Neutrophil (primary cell): ENCODE data around the gene CDS2.
"Not testable (repeated sequence)": the region's sequence is repeated elsewhere in the genome, so short reads cannot be mapped to it uniquely, and the experiment has no call there.

ENCODE experiments used
- H3K27ac ChIP-seq: fragments of 200-600 bp; sonication (generic); 2 replicates; pipeline ENCODE4 v1.5.1; 2016; ENCODE audit warnings: mild to moderate bottlenecking, moderate library complexity
- H3K27me3 ChIP-seq: fragments of 200-600 bp; sonication (generic); 2 replicates; pipeline ENCODE4 v1.6.0; 2016; ENCODE audit warnings: mild to moderate bottlenecking
- H3K36me3 ChIP-seq: fragments of 200-600 bp; sonication (generic); 2 replicates; pipeline ENCODE4 v1.5.1; 2017
- H3K4me1 ChIP-seq, 2 experiments: fragments of 200-600 bp in 1 of 2; sonication (generic) in 1 of 2; 1 replicate in 1 of 2; 2 replicates in 1 of 2; pipeline versions ENCODE4 v1.5.1 to v1.6.1; 2013 to 2016; ENCODE audit warnings: low read depth in 1 of 2, low read length in 1 of 2, mild to moderate bottlenecking in 1 of 2, moderate library complexity in 1 of 2; ENCODE audit not compliant: control insufficient read depth in 1 of 2, insufficient read depth in 1 of 2
- H3K4me3 ChIP-seq, 2 experiments: fragments of 200-600 bp in 1 of 2; sonication (generic) in 1 of 2; 1 replicate in 1 of 2; 2 replicates in 1 of 2; pipeline ENCODE4 v1.5.1; 2013 to 2016; ENCODE audit warnings: low read depth in 1 of 2, low read length in 1 of 2, mild to moderate bottlenecking in 1 of 2, moderate library complexity in 1 of 2
- H3K9me3 ChIP-seq: fragments of 200-600 bp; sonication (generic); 2 replicates; pipeline ENCODE4 v1.5.1; 2016
- CTCF ChIP-seq: fragments of 200-600 bp; sonication (generic); IDR thresholded peaks from 2 replicates; pipeline ENCODE4 v1.5.1; 2016; ENCODE audit warnings: antibody characterized with exemption

CDS2 gene

DNA sequence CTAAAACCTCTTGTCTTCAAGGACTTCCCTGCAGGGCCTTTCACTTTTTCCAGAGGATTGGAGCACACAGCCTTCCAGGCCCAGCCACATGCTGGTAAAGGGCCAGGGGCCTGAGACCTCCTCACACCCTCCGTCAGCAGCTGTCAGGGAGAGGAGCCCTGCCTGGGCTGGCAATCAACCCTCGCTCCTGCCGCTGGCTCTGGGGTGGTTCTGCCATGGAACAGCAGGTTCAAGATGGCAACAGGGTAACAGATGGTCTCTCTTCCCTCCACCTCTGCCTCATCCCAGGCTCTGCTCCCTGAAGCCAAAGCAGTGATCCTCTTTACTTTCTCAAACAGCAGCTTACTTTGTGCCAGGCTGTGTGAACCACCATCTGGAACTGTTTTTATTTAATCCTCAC lies 30.9 kb upstream of the CDS2 start:
- Histone ChIP-seq H3K4me1 (peaks cover 11 to 16% of the 10 kb centered on the region in 2 experiments), H3K27ac (peak overlapping the region; percentile 62), H3K36me3 (peaks cover 4% of the 10 kb centered on the region), H3K9me3 (no peaks in the 10 kb centered on the region), H3K27me3 (no peaks in the 10 kb centered on the region), H3K4me3 (no peak overlapping the region)
- TF ChIP-seq CTCF = no peak

DNA sequence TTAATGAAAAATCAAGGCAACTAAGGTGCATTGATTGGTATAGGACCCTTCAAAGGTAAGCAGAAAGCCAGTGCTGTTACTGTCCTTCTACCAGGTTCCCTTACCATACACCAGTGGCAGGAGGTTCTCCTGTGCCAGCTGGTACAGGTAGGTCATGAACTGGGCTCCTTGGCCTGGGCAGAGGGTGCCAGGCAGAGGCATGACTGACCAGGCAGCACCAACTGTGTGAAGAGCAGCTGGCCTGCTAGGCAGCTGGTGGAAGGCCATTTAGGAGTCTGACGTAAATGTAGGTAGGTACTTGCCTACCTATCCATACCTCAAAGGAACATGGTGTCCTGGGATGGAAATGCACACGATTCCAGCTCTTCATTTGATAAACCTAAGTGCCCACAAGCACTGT lies 30.3 kb upstream of the CDS2 start:
- H3K4me1 ChIP-seq = peaks cover 5 to 13% of the 10 kb centered on the region in 2 experiments
- peak overlapping the region; percentile 62 for H3K27ac ChIP-seq
- H3K36me3 ChIP-seq = peaks cover 4% of the 10 kb centered on the region
- no peak for TF ChIP-seq CTCF
- no peak overlapping the region for H3K4me3 ChIP-seq
- H3K27me3 ChIP-seq = no peaks in the 10 kb centered on the region
- no peaks in the 10 kb centered on the region for H3K9me3 ChIP-seq

DNA sequence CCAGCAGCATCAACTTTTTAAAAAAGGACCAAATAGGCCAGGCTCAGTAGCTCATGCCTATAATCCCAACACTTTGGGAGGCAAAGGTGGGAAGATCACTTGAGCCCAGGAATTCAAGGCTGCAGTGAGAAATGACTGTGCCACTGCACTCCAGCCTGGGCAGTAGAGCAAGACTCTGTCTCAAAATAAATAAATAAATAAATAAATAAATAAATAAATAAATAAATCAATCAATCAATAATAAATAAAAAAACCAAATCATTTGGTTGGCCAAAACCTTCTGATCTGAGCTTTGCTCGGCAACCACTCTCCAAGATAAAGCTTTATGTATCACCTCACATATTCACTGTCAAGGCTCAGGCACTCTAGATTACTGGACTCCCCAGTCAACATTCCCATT lies 27.8 kb upstream of the CDS2 start:
- not testable (repeated sequence) for H3K4me3 ChIP-seq, H3K27me3 ChIP-seq, H3K9me3 ChIP-seq, H3K4me1 ChIP-seq
- Histone ChIP-seq H3K27ac (peak overlapping the region; percentile 72), H3K36me3 (peaks cover 13% of the 10 kb centered on the region)

GRCh38 chr20:5099909-5100308 lies 26.9 kb upstream of the CDS2 start:
- peak overlapping the region; percentile 72 for H3K27ac ChIP-seq
- not testable (repeated sequence) for H3K27me3 ChIP-seq, H3K4me1 ChIP-seq, H3K9me3 ChIP-seq, H3K4me3 ChIP-seq
- H3K36me3 ChIP-seq = peaks cover 21% of the 10 kb centered on the region

DNA sequence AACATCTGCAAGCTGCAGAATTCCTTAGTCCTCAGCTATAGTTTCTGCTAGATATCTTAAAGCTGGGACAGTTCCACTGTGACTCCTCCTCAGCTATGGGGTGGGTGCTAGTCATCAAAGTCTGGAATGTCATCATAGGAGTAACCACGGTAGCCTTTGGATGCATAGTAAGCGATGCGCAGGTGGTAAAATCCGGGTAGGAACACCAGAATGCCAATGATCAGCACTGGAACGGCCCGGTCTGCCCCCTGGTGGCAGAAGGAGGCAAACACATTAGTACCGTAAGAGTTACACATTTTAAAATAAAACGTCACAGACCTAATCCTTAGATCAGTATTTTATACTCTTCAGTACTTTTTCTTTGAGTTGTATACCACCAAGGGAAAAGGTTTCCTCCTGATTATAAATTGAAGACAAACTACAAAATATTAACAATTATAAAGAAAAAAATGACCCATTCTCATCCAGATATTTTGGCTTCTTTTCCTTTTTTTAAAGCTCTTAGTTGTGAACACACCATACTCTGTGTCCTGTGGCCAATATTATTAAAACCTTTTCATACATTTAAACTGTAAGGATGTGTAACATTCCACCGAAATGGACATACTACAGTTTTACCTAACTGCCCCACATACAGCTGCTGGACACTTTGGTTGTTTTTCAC lies 26.0 kb upstream of the CDS2 start:
- no peak overlapping the region for H3K4me3 ChIP-seq
- H3K36me3 ChIP-seq = peaks cover 30% of the 10 kb centered on the region
- peak overlapping the region; percentile 72 for H3K27ac ChIP-seq
- peaks cover 0 to 9% of the 10 kb centered on the region in 2 experiments for H3K4me1 ChIP-seq
- TF ChIP-seq CTCF = peak; percentile 91
- no peaks in the 10 kb centered on the region for H3K27me3 ChIP-seq
- H3K9me3 ChIP-seq = no peaks in the 10 kb centered on the region

- Histone ChIP-seq H3K27me3 (no peaks in the 10 kb centered on the region), H3K27ac (no peak overlapping the region)
- no peak for TF ChIP-seq CTCF
These were observed 22.3 kb upstream of the CDS2 start for GRCh38 chr20:5104479-5104878.

More at GRCh38 chr20:5104479-5104878, 22.3 kb upstream of the CDS2 start:
- H3K4me1 ChIP-seq = peaks cover 0 to 9% of the 10 kb centered on the region in 2 experiments
- H3K4me3 ChIP-seq = no peak overlapping the region
- no peaks in the 10 kb centered on the region for H3K9me3 ChIP-seq
- H3K36me3 ChIP-seq = peaks cover 41% of the 10 kb centered on the region
